ENCODE results near the gene RIPK3.

- TF ChIP-seq CTCF (conservative IDR thresholded peaks at IDR 0.05; ENCODE audit: low read length) (no peak), EZH2phosphoT487 (IDR thresholded peaks at IDR 0.05; ENCODE audit: borderline replicate concordance, low read depth, low read length) (no peak)
These were observed 48.2 kb downstream of the RIPK3 start for GRCh38 chr14:24291446-24292117.
